Measurements from ENCODE around the gene CRYBB1.

The CRYBB1 gene

GRCh38 chr22:26549902-26550497 is 67.8 kb downstream of the CRYBB1 start:
- peaks cover 24% of the 10 kb centered on the region; the same call in 1 of the 2 replicates for H3K36me3 ChIP-seq

More at GRCh38 chr22:26549902-26550497, 67.8 kb downstream of the CRYBB1 start:
- no peaks in the 10 kb centered on the region for H3K9me3 ChIP-seq
- H3K27ac ChIP-seq: peak overlapping the region; percentile 57
- TF ChIP-seq Cebpa-rat (IDR thresholded peaks at IDR 0.05): no peak
- H3K9ac ChIP-seq: no peak overlapping the region
- no peak overlapping the region for H3K4me3 ChIP-seq
- H4K20me1 ChIP-seq: peaks cover 53% of the 10 kb centered on the region
- H3K27me3 ChIP-seq: no peaks in the 10 kb centered on the region
- peak overlapping the region; percentile 76 for H3K4me2 ChIP-seq
- H3K4me1 ChIP-seq: peaks cover 97% of the 10 kb centered on the region

All from BLaER1 (cell line).